GM12872 (cell line): ENCODE data around the gene NR1I3.

ENCODE experiments used
- CTCF ChIP-seq: IDR thresholded peaks from 3 replicates; pipeline ENCODE4 v1.5.1; 2011; ENCODE audit warnings: low read depth, mild to moderate bottlenecking, low read length, moderate library complexity; ENCODE audit not compliant: insufficient read depth

Gene NR1I3

GRCh38 chr1:161259345-161259702 lies 21.3 kb upstream of the NR1I3 start:
- TF ChIP-seq CTCF: no peak

GRCh38 chr1:161258439-161259344 lies 20.7 kb upstream of the NR1I3 start, which contains the start of gene PCP4L1:
TSS of gene PCP4L1 (plus strand) at chr1:161258745. CDS start at chr1:161258975, 230 bp downstream.
- TF ChIP-seq CTCF: no peak

GRCh38 chr1:161251579-161251978 lies 13.6 kb upstream of the NR1I3 start:
- TF ChIP-seq CTCF: no peak

GRCh38 chr1:161250829-161251228 lies 12.8 kb upstream of the NR1I3 start:
- no peak for TF ChIP-seq CTCF

GRCh38 chr1:161244888-161245287 lies 6.9 kb upstream of the NR1I3 start:
- no peak for TF ChIP-seq CTCF

- no peak for TF ChIP-seq CTCF
These were observed 4.3 kb upstream of the NR1I3 start for GRCh38 chr1:161242313-161242712.

GRCh38 chr1:161241682-161242081 lies 3.7 kb upstream of the NR1I3 start:
- TF ChIP-seq CTCF: no peak
